GM21528 (cell line): ENCODE measurements around the gene FNDC1.

Experiments used
- ATAC-seq: cut with Tn5 transposase; IDR thresholded peaks from one replicate; pipeline ENCODE4 v1.9.1; 2021; ENCODE audit warnings: mild to moderate bottlenecking, moderate library complexity; ENCODE audit not compliant: unreplicated experiment, low FRiP score

FNDC1 gene

GRCh38 chr6:159203304-159204005, 34.3 kb downstream of the FNDC1 start:
- ATAC-seq: no peak

- ATAC-seq: no peak
These were observed 35.4 kb downstream of the FNDC1 start for GRCh38 chr6:159204605-159205004.

- no peak for ATAC-seq
These were observed 42.8 kb downstream of the FNDC1 start for GRCh38 chr6:159212028-159212427.

GRCh38 chr6:159212525-159213280, 43.5 kb downstream of the FNDC1 start:
- ATAC-seq: no peak

GRCh38 chr6:159213405-159213804, 44.2 kb downstream of the FNDC1 start:
- no peak for ATAC-seq

- no peak for ATAC-seq
These were observed 45.1 kb downstream of the FNDC1 start for GRCh38 chr6:159214281-159214680.

GRCh38 chr6:159217595-159218275, 48.5 kb downstream of the FNDC1 start:
- no peak for ATAC-seq

GRCh38 chr6:159220093-159220492, 50.9 kb downstream of the FNDC1 start:
- ATAC-seq: no peak

GRCh38 chr6:159221486-159222170, 52.4 kb downstream of the FNDC1 start:
- ATAC-seq: no peak

- no peak for ATAC-seq
These were observed 55.3 kb downstream of the FNDC1 start for GRCh38 chr6:159224452-159224851.

GRCh38 chr6:159229651-159230051, 60.5 kb downstream of the FNDC1 start:
- ATAC-seq: no peak

- ATAC-seq: no peak
These were observed 63.0 kb downstream of the FNDC1 start for GRCh38 chr6:159232106-159232645.

GRCh38 chr6:159232751-159233150, 63.6 kb downstream of the FNDC1 start:
- no peak for ATAC-seq

GRCh38 chr6:159233365-159234101, 64.3 kb downstream of the FNDC1 start:
- no peak for ATAC-seq

- ATAC-seq: no peak
These were observed 64.9 kb downstream of the FNDC1 start for GRCh38 chr6:159234102-159234553.

GRCh38 chr6:159238920-159239558, 69.8 kb downstream of the FNDC1 start:
- ATAC-seq: no peak

- ATAC-seq: no peak
These were observed 79.9 kb downstream of the FNDC1 start for GRCh38 chr6:159249128-159249527.

- ATAC-seq: no peak
These were observed 80.6 kb downstream of the FNDC1 start for GRCh38 chr6:159249752-159250151.

GRCh38 chr6:159250633-159251032, 81.4 kb downstream of the FNDC1 start:
- no peak for ATAC-seq
